Upper lobe of left lung (tissue), 6 donors: Measurements from ENCODE around the gene CPHXL2. TPM values are rescaled to one million over a fixed set of nuclear protein-coding genes. Genes with fewer than 3 reads are reported as not detected.

Experiments
- ATAC-seq, 2 donors: fragments of 200-7000 bp; cut with Tn5 transposase; one replicate each; pipeline ENCODE4 v1.9.1; 2022; ENCODE audit warnings: mild to moderate bottlenecking in 2 of 2, moderate library complexity in 2 of 2; ENCODE audit not compliant: low FRiP score in 2 of 2
- DNase-seq, 2 donors: peaks; one replicate each; pipeline ENCODE4 v3.0.0-alpha.2; 2019 to 2020
- H3K27ac ChIP-seq, 4 donors: fragments of 200-600 bp; sonication (generic); one replicate each; pipeline ENCODE4 v1.5.1; 2016 to 2019
- H3K27me3 ChIP-seq, 4 donors: fragments of 200-600 bp; sonication (generic); one replicate each; pipeline ENCODE4 v1.5.1; 2017 to 2019
- H3K36me3 ChIP-seq, 4 donors: fragments of 200-600 bp; sonication (generic); one replicate each; pipeline ENCODE4 v1.5.1; 2016 to 2019
- H3K4me1 ChIP-seq, 4 donors: fragments of 200-600 bp; sonication (generic); one replicate each; pipeline ENCODE4 v1.5.1; 2018 to 2019
- H3K4me3 ChIP-seq, 4 donors: fragments of 200-600 bp; sonication (generic); one replicate each; pipeline ENCODE4 v1.5.1; 2017 to 2019; ENCODE audit warnings: mild to moderate bottlenecking in 2 of 4, moderate library complexity in 1 of 4
- H3K9me3 ChIP-seq, 4 donors: fragments of 200-600 bp; sonication (generic); one replicate each; pipeline ENCODE4 v1.5.1; 2018 to 2019
- EP300 ChIP-seq, 4 donors: sonication (generic); formaldehyde crosslinking; IDR thresholded peaks; one replicate each; pipeline ENCODE4 v1.5.1; 2017; ENCODE audit warnings: antibody characterized with exemption in 4 of 4, control low read depth in 2 of 4
- POLR2A ChIP-seq, 4 donors: fragments of 450-650 bp; IDR thresholded peaks; one replicate each; pipeline ENCODE4 v1.5.1; 2016 to 2017; ENCODE audit warnings: antibody characterized with exemption in 4 of 4, mild to moderate bottlenecking in 2 of 4
- POLR2AphosphoS5 ChIP-seq, 2 donors: sonication (generic); formaldehyde crosslinking; IDR thresholded peaks; one replicate each; pipeline ENCODE4 v1.5.1; 2017; ENCODE audit warnings: antibody characterized with exemption in 2 of 2
- WGBS, 2 donors: methylation state at CpG; one replicate each; pipeline ENCODE4 v1.1.5; 2017 to 2018; 5-methylcytosine and 5-hydroxymethylcytosine counted together
- total RNA-seq, 6 donors: library from RNA; depleted of rRNA in 4 of 6; stranded (reverse); fragments of >200 nt in 4 of 6; gene quantifications; one replicate each; pipeline versions ENCODE4 v1.1.0 to v1.2.1, GENCODE V29; 2016 to 2021
- TF ChIP-seq, protein P1 (sequence below), 6 experiments: fragments of 450-650 bp in 4 of 6; fragments of 200-600 bp in 2 of 6; sonication (generic) in 2 of 6; IDR thresholded peaks; one replicate each; pipeline ENCODE4 v1.5.1; 2016 to 2019; ENCODE audit warnings: antibody characterized with exemption in 6 of 6
- donor health status: DM: no; HTN: no; CAD: no; lungs with moderate emphysema.
- donor health status: DM: no; HTN: yes; CAD: no; lungs with severe emphysema.

The CPHXL2 gene
- total RNA-seq, 6 donors from 2014 or later: not detected

GRCh38 chr16:75660321-75660720 lies 16.5 kb downstream of the CPHXL2 start:
- H3K4me1 ChIP-seq: peaks cover 0 to 3% (median 0%) of the 10 kb centered on the region in 4 donors
- H3K27me3 ChIP-seq: no peaks in the 10 kb centered on the region
- TF ChIP-seq POLR2AphosphoS5 (IDR thresholded peaks at IDR 0.05) (no peak), POLR2A (IDR thresholded peaks at IDR 0.05) (no peak), EP300 (IDR thresholded peaks at IDR 0.05) (no peak)
- TF ChIP-seq, protein P1, sequence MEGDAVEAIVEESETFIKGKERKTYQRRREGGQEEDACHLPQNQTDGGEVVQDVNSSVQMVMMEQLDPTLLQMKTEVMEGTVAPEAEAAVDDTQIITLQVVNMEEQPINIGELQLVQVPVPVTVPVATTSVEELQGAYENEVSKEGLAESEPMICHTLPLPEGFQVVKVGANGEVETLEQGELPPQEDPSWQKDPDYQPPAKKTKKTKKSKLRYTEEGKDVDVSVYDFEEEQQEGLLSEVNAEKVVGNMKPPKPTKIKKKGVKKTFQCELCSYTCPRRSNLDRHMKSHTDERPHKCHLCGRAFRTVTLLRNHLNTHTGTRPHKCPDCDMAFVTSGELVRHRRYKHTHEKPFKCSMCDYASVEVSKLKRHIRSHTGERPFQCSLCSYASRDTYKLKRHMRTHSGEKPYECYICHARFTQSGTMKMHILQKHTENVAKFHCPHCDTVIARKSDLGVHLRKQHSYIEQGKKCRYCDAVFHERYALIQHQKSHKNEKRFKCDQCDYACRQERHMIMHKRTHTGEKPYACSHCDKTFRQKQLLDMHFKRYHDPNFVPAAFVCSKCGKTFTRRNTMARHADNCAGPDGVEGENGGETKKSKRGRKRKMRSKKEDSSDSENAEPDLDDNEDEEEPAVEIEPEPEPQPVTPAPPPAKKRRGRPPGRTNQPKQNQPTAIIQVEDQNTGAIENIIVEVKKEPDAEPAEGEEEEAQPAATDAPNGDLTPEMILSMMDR (IDR thresholded peaks at IDR 0.05): no peak
- 87 to 89% methylated on average over 6 of the region's 6 CpGs for WGBS, 2 donors
- H3K27ac ChIP-seq: no peak overlapping the region
- H3K36me3 ChIP-seq: peaks cover 29 to 54% (median 36%) of the 10 kb centered on the region in 4 donors
- no peak for DNase-seq
- ATAC-seq: no peak
- no peaks in the 10 kb centered on the region for H3K9me3 ChIP-seq
- no peak overlapping the region for H3K4me3 ChIP-seq

GRCh38 chr16:75658175-75658574 lies 18.6 kb downstream of the CPHXL2 start:
- TF ChIP-seq POLR2A (IDR thresholded peaks at IDR 0.05) (no peak), EP300 (IDR thresholded peaks at IDR 0.05) (no peak), POLR2AphosphoS5 (IDR thresholded peaks at IDR 0.05) (no peak)
- TF ChIP-seq, protein P1 (IDR thresholded peaks at IDR 0.05): no peak
- Histone ChIP-seq H3K27me3 (no peaks in the 10 kb centered on the region), H3K27ac (no peak overlapping the region), H3K9me3 (no peaks in the 10 kb centered on the region), H3K4me3 (no peak overlapping the region), H3K4me1 (peaks cover 4 to 8% (median 6%) of the 10 kb centered on the region in 4 donors), H3K36me3 (peaks cover 40 to 67% (median 48%) of the 10 kb centered on the region in 4 donors)
- WGBS, 2 donors: 82 to 92% methylated on average over 2 of the region's 2 CpGs
- DNase-seq (no peak), ATAC-seq (no peak)

GRCh38 chr16:75653922-75654321 lies 22.9 kb downstream of the CPHXL2 start:
- Histone ChIP-seq H3K4me3 (no peak overlapping the region), H3K27me3 (no peaks in the 10 kb centered on the region), H3K27ac (no peak overlapping the region), H3K36me3 (peaks cover 40 to 49% (median 44%) of the 10 kb centered on the region in 4 donors), H3K4me1 (peaks cover 34 to 45% (median 37%) of the 10 kb centered on the region in 4 donors), H3K9me3 (no peaks in the 10 kb centered on the region)
- ATAC-seq (no peak), DNase-seq (no peak)
- TF ChIP-seq POLR2AphosphoS5 (IDR thresholded peaks at IDR 0.05) (no peak), POLR2A (IDR thresholded peaks at IDR 0.05) (no peak), EP300 (IDR thresholded peaks at IDR 0.05) (no peak)
- TF ChIP-seq, protein P1 (IDR thresholded peaks at IDR 0.05): no peak
- 71 to 88% methylated on average over 1 of the region's 1 CpG for WGBS, 2 donors

DNA sequence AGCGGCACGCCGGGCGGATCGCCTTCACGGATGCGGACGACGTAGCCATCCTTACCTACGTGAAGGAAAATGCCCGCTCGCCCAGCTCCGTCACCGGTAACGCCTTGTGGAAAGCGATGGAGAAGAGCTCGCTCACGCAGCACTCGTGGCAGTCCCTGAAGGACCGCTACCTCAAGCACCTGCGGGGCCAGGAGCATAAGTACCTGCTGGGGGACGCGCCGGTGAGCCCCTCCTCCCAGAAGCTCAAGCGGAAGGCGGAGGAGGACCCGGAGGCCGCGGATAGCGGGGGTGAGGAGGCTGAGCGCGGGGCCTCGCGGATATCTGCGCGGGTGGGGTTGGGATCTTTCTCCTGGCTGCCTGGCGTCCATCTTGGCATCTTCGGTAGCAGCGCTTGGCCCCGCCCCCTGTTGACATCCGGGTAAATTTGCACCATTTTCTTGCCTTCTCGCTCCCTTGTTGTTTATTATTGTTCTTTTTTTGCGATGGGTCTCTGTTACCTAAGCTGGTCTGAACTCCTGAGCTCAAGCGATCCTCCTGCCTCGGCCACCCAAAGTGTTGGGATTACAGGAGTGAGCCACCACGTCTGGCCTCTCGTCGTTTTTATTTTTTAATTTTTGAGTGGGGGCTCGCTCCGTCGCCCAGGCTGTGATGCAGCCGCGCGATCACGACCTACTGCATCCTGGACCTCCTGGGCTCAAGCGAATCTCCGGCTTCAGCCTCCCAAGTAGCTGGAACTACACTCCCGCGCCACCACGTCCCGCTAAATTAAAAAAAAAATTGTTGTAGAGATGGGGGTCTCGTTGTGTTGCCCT lies 28.3 kb downstream of the CPHXL2 start:
- peaks cover 51 to 71% (median 55%) of the 10 kb centered on the region in 4 donors for H3K4me1 ChIP-seq
- no peaks in the 10 kb centered on the region for H3K27me3 ChIP-seq
- TF ChIP-seq, protein P1 (IDR thresholded peaks at IDR 0.05): no peak
- TF ChIP-seq EP300 (IDR thresholded peaks at IDR 0.05) (no peak), POLR2A (IDR thresholded peaks at IDR 0.05) (peak in 2 of 4 donors; percentile 5 to 41), POLR2AphosphoS5 (IDR thresholded peaks at IDR 0.05) (peak in 1 of 2 donors; percentile 69)
- DNase-seq: peak; percentile 88 to 89
- H3K27ac ChIP-seq: peak overlapping the region; percentile 97 to 99 (median 98)
- peaks cover 0 to 20% (median 2%) of the 10 kb centered on the region in 4 donors for H3K36me3 ChIP-seq
- H3K9me3 ChIP-seq: no peaks in the 10 kb centered on the region
- H3K4me3 ChIP-seq: peak overlapping the region; percentile 84 to 99 (median 92)
- WGBS, 2 donors: 0 to 1% methylated on average over 36 to 61 of the region's 62 CpGs
- ATAC-seq: peak; percentile 80 to 91
